HEK293 (cell line): ENCODE measurements around the gene UBAP2L.
A peak's percentile ranks its signal among the peaks of the same experiment; 100 is the strongest.

Experiments used
- CTCF ChIA-PET: fragments of 350-600 bp; formaldehyde crosslinking; extraction: SDS; loops from one replicate; lab custom pipeline; 2021; ENCODE audit warnings: antibody characterized with exemption; lab: Yijun Ruan, JAX
- POLR2A ChIA-PET: fragments of 300-600 bp; formaldehyde crosslinking; extraction: SDS; loops from one replicate; lab custom pipeline; 2020; ENCODE audit warnings: antibody characterized with exemption, inconsistent platforms; lab: Yijun Ruan, JAX
- H3K27ac ChIP-seq: fragments of 200-500 bp; sonication (Bioruptor generic); 2 replicates; pipeline ENCODE4 v1.5.1; 2014; ENCODE audit warnings: low read depth, low read length, control low read depth, inconsistent platforms; ENCODE audit errors: extremely low read depth
- H3K36me3 ChIP-seq, 2 experiments: fragments of 200-500 bp in 1 of 2; sonication (Bioruptor generic) in 1 of 2; 1 replicate in 1 of 2; 2 replicates in 1 of 2; pipeline ENCODE4 v1.5.1; 2014 to 2017; ENCODE audit warnings: inconsistent platforms in 2 of 2, low read length in 2 of 2; ENCODE audit not compliant: control insufficient read depth in 2 of 2, insufficient read depth in 1 of 2
- H3K4me1 ChIP-seq: fragments of 200-500 bp; sonication (Bioruptor generic); 2 replicates; pipeline ENCODE4 v1.5.1; 2014; ENCODE audit warnings: mild to moderate bottlenecking, low read length, inconsistent platforms; ENCODE audit not compliant: control insufficient read depth, insufficient read depth
- H3K4me3 ChIP-seq: 2 replicates; pipeline ENCODE4 v1.5.1; 2011; ENCODE audit warnings: low read depth, mild to moderate bottlenecking, control low read depth, low read length, moderate library complexity
- H3K9me3 ChIP-seq: fragments of 200-500 bp; sonication (Bioruptor generic); 2 replicates; pipeline ENCODE4 v1.5.1; 2014; ENCODE audit warnings: low read depth, low read length, inconsistent platforms; ENCODE audit not compliant: control insufficient read depth, insufficient read depth
- HOXA7 ChIP-seq: sonication (generic); formaldehyde crosslinking; IDR thresholded peaks from 2 replicates; pipeline ENCODE4 v1.8.1; 2022; ENCODE audit warnings: missing genetic modification reagents, borderline replicate concordance
- HOXC10 ChIP-seq: sonication (generic); formaldehyde crosslinking; IDR thresholded peaks from 2 replicates; pipeline ENCODE4 v1.8.1; 2023; ENCODE audit warnings: mild to moderate bottlenecking, missing genetic modification reagents
- SCRT1 ChIP-seq: fragments of 450-650 bp; formaldehyde crosslinking; IDR thresholded peaks from 2 replicates; pipeline ENCODE4 v1.5.1; 2016; ENCODE audit warnings: missing biosample characterization, missing genetic modification characterization, borderline replicate concordance
- SP2 ChIP-seq: fragments of 450-650 bp; formaldehyde crosslinking; IDR thresholded peaks from 2 replicates; pipeline ENCODE4 v1.5.1; 2016; ENCODE audit warnings: missing biosample characterization, missing genetic modification characterization
- TCF7L2 ChIP-seq: IDR thresholded peaks from 2 replicates; pipeline ENCODE4 v1.6.1; 2011; ENCODE audit warnings: low read depth, mild to moderate bottlenecking, inconsistent platforms, low read length, moderate library complexity, borderline replicate concordance
- ZBTB7A ChIP-seq: fragments of 450-650 bp; formaldehyde crosslinking; IDR thresholded peaks from 2 replicates; pipeline ENCODE4 v1.5.1; 2016; ENCODE audit warnings: low read depth, missing biosample characterization, missing genetic modification characterization
- ZNF146 ChIP-seq: fragments of 450-650 bp; formaldehyde crosslinking; IDR thresholded peaks from 2 replicates; pipeline ENCODE4 v1.5.1; 2016; ENCODE audit warnings: missing biosample characterization, missing genetic modification characterization
- ZNF16 ChIP-seq: fragments of 450-650 bp; formaldehyde crosslinking; IDR thresholded peaks from 2 replicates; pipeline ENCODE4 v1.5.1; 2016; ENCODE audit warnings: low read depth, missing biosample characterization, missing genetic modification characterization
- ZNF169 ChIP-seq: fragments of 450-650 bp; formaldehyde crosslinking; IDR thresholded peaks from 2 replicates; pipeline ENCODE4 v1.5.1; 2016; ENCODE audit warnings: missing biosample characterization, missing genetic modification characterization
- ZNF248 ChIP-seq: fragments of 450-650 bp; formaldehyde crosslinking; IDR thresholded peaks from 2 replicates; pipeline ENCODE4 v1.5.1; 2017; ENCODE audit warnings: missing biosample characterization, missing genetic modification characterization
- ZNF394 ChIP-seq: fragments of 450-650 bp; formaldehyde crosslinking; IDR thresholded peaks from 2 replicates; pipeline ENCODE4 v1.5.1; 2016; ENCODE audit warnings: missing biosample characterization, missing genetic modification characterization, mild to moderate bottlenecking, moderate library complexity, borderline replicate concordance
- ZNF501 ChIP-seq: fragments of 450-650 bp; formaldehyde crosslinking; IDR thresholded peaks from 2 replicates; pipeline ENCODE4 v1.5.1; 2016; ENCODE audit warnings: missing biosample characterization, missing genetic modification characterization
- ZNF555 ChIP-seq: fragments of 450-650 bp; formaldehyde crosslinking; conservative IDR thresholded peaks from 2 replicates; pipeline ENCODE4 v1.5.1; 2017; ENCODE audit warnings: missing biosample characterization, mild to moderate bottlenecking, missing genetic modification characterization, inconsistent platforms
- ZNF701 ChIP-seq: fragments of 450-650 bp; formaldehyde crosslinking; IDR thresholded peaks from 2 replicates; pipeline ENCODE4 v1.5.1; 2016; ENCODE audit warnings: missing biosample characterization, missing genetic modification characterization
- ZNF776 ChIP-seq: fragments of 450-650 bp; formaldehyde crosslinking; IDR thresholded peaks from 2 replicates; pipeline ENCODE4 v1.5.0; 2017; ENCODE audit warnings: missing biosample characterization, missing genetic modification characterization, borderline replicate concordance
- ZXDB ChIP-seq: fragments of 450-650 bp; formaldehyde crosslinking; IDR thresholded peaks from 2 replicates; pipeline ENCODE4 v1.5.1; 2016; ENCODE audit warnings: missing biosample characterization, missing genetic modification characterization
- TF ChIP-seq, protein P1 (sequence below): fragments of 450-650 bp; formaldehyde crosslinking; IDR thresholded peaks from 2 replicates; pipeline ENCODE4 v1.5.1; 2016; ENCODE audit warnings: missing biosample characterization, missing genetic modification characterization
- TF ChIP-seq, protein P2 (sequence below): sonication (generic); formaldehyde crosslinking; IDR thresholded peaks from 2 replicates; pipeline ENCODE4 v1.8.1; 2022; ENCODE audit warnings: mild to moderate bottlenecking, moderate library complexity, missing genetic modification reagents
- TF ChIP-seq, protein P3 (sequence below): fragments of 450-650 bp; formaldehyde crosslinking; IDR thresholded peaks from 2 replicates; pipeline ENCODE4 v1.5.1; 2017; ENCODE audit warnings: missing biosample characterization, missing genetic modification characterization
- TF ChIP-seq, protein P4 (sequence below): fragments of 450-650 bp; IDR thresholded peaks from 2 replicates; pipeline ENCODE4 v1.5.1; 2018; ENCODE audit warnings: missing biosample characterization, mild to moderate bottlenecking, missing genetic modification characterization
- TF ChIP-seq, protein P5 (sequence below): fragments of 450-650 bp; formaldehyde crosslinking; IDR thresholded peaks from 2 replicates; pipeline ENCODE4 v1.5.1; 2016; ENCODE audit warnings: missing biosample characterization, missing genetic modification characterization

The UBAP2L gene

DNA sequence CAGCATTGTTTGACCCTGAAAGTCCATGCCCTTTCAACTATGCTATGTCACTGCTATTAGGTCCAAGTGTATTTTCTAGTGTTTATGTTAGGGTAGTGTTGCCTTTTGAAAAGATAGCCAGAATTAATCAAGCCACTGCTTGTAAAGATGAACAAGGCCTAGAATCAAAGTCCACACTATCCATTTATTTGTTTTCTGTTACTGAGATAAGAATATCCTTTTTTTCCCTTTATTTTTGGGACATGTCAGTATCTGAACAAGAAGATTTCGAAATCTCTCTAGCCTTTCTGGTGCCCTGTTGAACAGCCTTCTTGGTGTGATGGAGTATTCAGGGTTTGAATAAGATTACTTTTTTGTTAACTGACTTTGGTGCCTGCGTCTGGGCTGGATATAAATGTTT, 16.7 kb downstream of the UBAP2L start (continued):
- TF ChIP-seq ZNF394 (tag by site-specific recombination) (no peak), HOXA7 (CRISPR knock-in tag) (no peak), ZNF16 (tag by site-specific recombination) (no peak), SCRT1 (tag by site-specific recombination) (no peak), SP2 (tag by site-specific recombination) (no peak), ZNF169 (no peak)
- TF ChIP-seq, all 188 proteins: peak for 0

DNA sequence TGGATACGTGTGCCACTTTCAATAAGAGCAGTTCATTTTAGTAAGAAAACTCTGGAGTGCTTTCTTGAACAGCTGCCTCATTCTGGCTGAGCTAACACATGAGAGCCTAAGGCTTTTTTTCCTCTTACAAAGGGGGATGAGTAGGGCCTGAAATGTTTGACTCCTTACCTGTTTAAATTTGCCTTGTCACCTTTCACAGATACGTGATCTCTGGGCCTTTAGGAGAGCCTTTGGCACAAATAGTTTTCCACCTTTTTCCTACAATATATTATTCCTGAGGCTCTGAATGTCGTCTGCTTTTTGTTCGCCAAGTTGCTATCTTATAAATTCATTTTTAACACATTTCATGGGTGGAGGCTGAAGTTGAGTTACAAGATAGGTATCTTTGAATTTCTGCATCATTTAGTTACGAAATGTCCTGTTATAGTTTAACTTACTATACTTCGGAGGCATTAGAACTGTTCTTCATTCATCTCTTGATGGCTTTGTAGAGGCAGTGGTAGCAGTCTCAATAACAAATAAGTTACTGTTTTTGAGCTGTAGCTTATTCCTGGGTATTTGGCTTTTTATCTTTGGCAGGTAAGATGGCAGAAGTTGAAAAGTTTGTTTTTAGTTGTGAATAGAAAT, 17.2 kb downstream of the UBAP2L start:
- CTCF ChIA-PET = no interaction called here

DNA sequence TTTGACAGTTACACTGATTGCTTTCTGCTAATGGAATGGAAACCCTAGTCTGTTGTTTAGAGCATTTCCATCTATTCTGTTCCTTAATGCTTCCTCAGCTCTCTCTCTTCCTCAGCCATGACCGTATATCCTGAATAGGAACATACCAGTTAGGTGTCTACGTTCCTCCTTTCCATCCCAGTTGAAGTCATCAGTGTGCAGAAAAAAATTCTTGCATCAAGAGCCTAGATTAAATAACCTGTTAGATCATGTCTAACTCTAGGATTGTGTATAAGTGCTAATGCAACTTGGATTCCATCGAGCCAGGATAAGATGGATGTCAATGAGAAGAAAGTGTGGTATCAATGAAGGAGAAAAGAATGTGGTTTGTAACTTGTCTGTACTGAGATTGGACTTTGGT, 18.7 kb downstream of the UBAP2L start:
- Histone ChIP-seq H3K4me1 (no peaks in the 10 kb centered on the region), H3K9me3 (no peaks in the 10 kb centered on the region)
- no peak for TF ChIP-seq TCF7L2
- no peak for TF ChIP-seq ZNF555 (tag by site-specific recombination)
- TF ChIP-seq, all 188 proteins: peak for 0
- peaks cover 62 to 100% of the 10 kb centered on the region in 2 experiments for H3K36me3 ChIP-seq
- ChIA-PET POLR2A (interaction anchor here (1.3 kb wide), 1 partner anchor 19 kb away, joined by 4 read pairs; the partner anchor contains the start of gene UBAP2L), CTCF (interaction anchor here (0.7 to 1.0 kb wide), 2 partner anchors 26 to 85 kb away, joined by 4 to 7 read pairs; no protein-coding TSS in a partner anchor)
- no peak overlapping the region for H3K4me3 ChIP-seq
- H3K27ac ChIP-seq = no peak overlapping the region

More for the DNA sequence above, 17.2 kb downstream of the UBAP2L start:
- Histone ChIP-seq H3K9me3 (no peaks in the 10 kb centered on the region), H3K27ac (no peak overlapping the region), H3K4me1 (no peaks in the 10 kb centered on the region), H3K4me3 (no peak overlapping the region), H3K36me3 (peaks cover 62 to 98% of the 10 kb centered on the region in 2 experiments)
- TF ChIP-seq ZNF501 (tag by site-specific recombination) = no peak
- peak; percentile 58 for TF ChIP-seq ZNF146 (tag by site-specific recombination)
- POLR2A ChIA-PET = interaction anchor here (1.3 kb wide), 1 partner anchor 18 kb away, joined by 4 read pairs; the partner anchor contains the start of gene UBAP2L

DNA sequence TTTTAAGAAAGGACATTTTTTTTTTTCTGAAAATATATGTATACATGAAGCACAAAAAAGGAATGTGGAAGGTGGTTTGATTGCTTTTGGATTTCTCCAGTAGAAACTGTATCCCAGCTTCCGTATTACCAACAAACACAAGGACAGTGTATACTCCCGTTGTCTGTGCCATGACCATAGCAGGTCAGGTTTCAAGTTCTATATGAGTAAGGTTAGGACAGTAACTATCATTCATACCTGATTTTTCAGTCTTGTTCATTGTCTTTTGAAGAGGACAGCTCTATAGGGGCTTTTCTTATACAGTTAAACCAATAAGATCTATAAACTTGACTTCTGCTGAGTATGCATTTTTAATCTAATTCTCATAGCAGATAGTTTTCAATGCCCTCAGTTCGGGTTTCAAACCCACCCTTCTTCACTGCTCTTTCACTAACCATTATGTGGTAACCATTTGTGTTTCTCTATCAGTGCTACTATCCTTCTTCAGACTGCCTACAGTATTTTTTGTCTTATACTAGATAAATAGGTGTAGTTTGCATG, 19.6 kb downstream of the UBAP2L start:
- H3K36me3 ChIP-seq = peaks cover 60 to 100% of the 10 kb centered on the region in 2 experiments
- H3K27ac ChIP-seq = no peak overlapping the region
- no peaks in the 10 kb centered on the region for H3K4me1 ChIP-seq
- POLR2A ChIA-PET = interaction anchor here (0.7 kb wide), 1 partner anchor 9 kb away, joined by 3 read pairs; no protein-coding TSS in a partner anchor
- H3K4me3 ChIP-seq = no peak overlapping the region
- CTCF ChIA-PET = interaction anchor here (0.6 to 0.7 kb wide), 3 partner anchors 64 to 433 kb away, joined by 3 to 4 read pairs (median 3); no protein-coding TSS in a partner anchor
- no peaks in the 10 kb centered on the region for H3K9me3 ChIP-seq
- TF ChIP-seq ZXDB (tag by site-specific recombination) = no peak
- TF ChIP-seq, protein P1, sequence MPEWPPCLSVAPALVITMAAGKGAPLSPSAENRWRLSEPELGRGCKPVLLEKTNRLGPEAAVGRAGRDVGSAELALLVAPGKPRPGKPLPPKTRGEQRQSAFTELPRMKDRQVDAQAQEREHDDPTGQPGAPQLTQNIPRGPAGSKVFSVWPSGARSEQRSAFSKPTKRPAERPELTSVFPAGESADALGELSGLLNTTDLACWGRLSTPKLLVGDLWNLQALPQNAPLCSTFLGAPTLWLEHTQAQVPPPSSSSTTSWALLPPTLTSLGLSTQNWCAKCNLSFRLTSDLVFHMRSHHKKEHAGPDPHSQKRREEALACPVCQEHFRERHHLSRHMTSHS (tag by site-specific recombination) = no peak
- no peak for TF ChIP-seq ZNF776 (tag by site-specific recombination)
- no peak for TF ChIP-seq ZBTB7A
- TF ChIP-seq, protein P2, sequence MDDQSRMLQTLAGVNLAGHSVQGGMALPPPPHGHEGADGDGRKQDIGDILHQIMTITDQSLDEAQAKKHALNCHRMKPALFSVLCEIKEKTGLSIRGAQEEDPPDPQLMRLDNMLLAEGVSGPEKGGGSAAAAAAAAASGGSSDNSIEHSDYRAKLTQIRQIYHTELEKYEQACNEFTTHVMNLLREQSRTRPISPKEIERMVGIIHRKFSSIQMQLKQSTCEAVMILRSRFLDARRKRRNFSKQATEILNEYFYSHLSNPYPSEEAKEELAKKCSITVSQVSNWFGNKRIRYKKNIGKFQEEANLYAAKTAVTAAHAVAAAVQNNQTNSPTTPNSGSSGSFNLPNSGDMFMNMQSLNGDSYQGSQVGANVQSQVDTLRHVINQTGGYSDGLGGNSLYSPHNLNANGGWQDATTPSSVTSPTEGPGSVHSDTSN (CRISPR knock-in tag) = no peak
- no peak for TF ChIP-seq ZNF701 (tag by site-specific recombination)
- TF ChIP-seq, protein P3, sequence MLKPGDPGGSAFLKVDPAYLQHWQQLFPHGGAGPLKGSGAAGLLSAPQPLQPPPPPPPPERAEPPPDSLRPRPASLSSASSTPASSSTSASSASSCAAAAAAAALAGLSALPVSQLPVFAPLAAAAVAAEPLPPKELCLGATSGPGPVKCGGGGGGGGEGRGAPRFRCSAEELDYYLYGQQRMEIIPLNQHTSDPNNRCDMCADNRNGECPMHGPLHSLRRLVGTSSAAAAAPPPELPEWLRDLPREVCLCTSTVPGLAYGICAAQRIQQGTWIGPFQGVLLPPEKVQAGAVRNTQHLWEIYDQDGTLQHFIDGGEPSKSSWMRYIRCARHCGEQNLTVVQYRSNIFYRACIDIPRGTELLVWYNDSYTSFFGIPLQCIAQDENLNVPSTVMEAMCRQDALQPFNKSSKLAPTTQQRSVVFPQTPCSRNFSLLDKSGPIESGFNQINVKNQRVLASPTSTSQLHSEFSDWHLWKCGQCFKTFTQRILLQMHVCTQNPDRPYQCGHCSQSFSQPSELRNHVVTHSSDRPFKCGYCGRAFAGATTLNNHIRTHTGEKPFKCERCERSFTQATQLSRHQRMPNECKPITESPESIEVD (tag by site-specific recombination) = no peak
- TF ChIP-seq, protein P4, sequence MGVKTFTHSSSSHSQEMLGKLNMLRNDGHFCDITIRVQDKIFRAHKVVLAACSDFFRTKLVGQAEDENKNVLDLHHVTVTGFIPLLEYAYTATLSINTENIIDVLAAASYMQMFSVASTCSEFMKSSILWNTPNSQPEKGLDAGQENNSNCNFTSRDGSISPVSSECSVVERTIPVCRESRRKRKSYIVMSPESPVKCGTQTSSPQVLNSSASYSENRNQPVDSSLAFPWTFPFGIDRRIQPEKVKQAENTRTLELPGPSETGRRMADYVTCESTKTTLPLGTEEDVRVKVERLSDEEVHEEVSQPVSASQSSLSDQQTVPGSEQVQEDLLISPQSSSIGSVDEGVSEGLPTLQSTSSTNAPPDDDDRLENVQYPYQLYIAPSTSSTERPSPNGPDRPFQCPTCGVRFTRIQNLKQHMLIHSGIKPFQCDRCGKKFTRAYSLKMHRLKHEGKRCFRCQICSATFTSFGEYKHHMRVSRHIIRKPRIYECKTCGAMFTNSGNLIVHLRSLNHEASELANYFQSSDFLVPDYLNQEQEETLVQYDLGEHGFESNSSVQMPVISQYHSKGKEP (tag by site-specific recombination) = no peak
- TF ChIP-seq HOXC10 (CRISPR knock-in tag) = no peak
- TF ChIP-seq, protein P5, sequence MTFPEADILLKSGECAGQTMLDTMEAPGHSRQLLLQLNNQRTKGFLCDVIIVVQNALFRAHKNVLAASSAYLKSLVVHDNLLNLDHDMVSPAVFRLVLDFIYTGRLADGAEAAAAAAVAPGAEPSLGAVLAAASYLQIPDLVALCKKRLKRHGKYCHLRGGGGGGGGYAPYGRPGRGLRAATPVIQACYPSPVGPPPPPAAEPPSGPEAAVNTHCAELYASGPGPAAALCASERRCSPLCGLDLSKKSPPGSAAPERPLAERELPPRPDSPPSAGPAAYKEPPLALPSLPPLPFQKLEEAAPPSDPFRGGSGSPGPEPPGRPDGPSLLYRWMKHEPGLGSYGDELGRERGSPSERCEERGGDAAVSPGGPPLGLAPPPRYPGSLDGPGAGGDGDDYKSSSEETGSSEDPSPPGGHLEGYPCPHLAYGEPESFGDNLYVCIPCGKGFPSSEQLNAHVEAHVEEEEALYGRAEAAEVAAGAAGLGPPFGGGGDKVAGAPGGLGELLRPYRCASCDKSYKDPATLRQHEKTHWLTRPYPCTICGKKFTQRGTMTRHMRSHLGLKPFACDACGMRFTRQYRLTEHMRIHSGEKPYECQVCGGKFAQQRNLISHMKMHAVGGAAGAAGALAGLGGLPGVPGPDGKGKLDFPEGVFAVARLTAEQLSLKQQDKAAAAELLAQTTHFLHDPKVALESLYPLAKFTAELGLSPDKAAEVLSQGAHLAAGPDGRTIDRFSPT (tag by site-specific recombination) = no peak
- no peak for TF ChIP-seq ZNF248 (tag by site-specific recombination)
